ENCODE results near the gene IWS1. TPM values are rescaled to one million over a fixed set of nuclear protein-coding genes. Genes with fewer than 3 reads are reported as not detected.

IWS1 gene
- total RNA-seq, 1 experiment from 2014 or later: 56.0 TPM

- ChIA-PET CTCF (interaction anchor here (1.6 kb wide), 1 partner anchor 24 kb away, joined by 3 read pairs; no protein-coding TSS in a partner anchor), POLR2A (no interaction called here)
- Mint-ChIP-seq H3K9me3 (ENCODE audit: unreplicated experiment) (peaks cover 10% of the 10 kb centered on the region), H3K4me1 (ENCODE audit: low read depth, unreplicated experiment) (no peaks in the 10 kb centered on the region), H3K36me3 (ENCODE audit: insufficient read depth, unreplicated experiment) (no peaks in the 10 kb centered on the region), H3K27me3 (ENCODE audit: insufficient read depth, unreplicated experiment) (peaks cover under 1% of the 10 kb centered on the region), H3K27ac (ENCODE audit: unreplicated experiment) (no peak overlapping the region), H3K4me3 (ENCODE audit: unreplicated experiment) (no peak overlapping the region)
- intact Hi-C loops (cut with micrococcal nuclease; ENCODE audit: unreplicated experiment): no loop called here
- Histone ChIP-seq H3K4me3 (ENCODE audit: low read depth, low read length) (no peak overlapping the region), H3K27me3 (replicated peaks; ENCODE audit: control insufficient read depth, insufficient read depth, low read length) (no peaks in the 10 kb centered on the region), H3K4me1 (no peaks in the 10 kb centered on the region), H3K36me3 (ENCODE audit: control insufficient read depth, insufficient read depth, low read length) (no peaks in the 10 kb centered on the region), H3K9me3 (no peaks in the 10 kb centered on the region)
- BruUV-seq (replicated peaks): no TSS peak
- no peak for DNase-seq
- no peak for TF ChIP-seq CTCF (IDR thresholded peaks at IDR 0.05; ENCODE audit: insufficient read depth in 1 of 2, low read depth in 1 of 2, low read length in 1 of 2, severe bottlenecking in 1 of 2, unreplicated experiment in 1 of 2)
Measured at GRCh38 chr2:127567351-127567854, 41.1 kb upstream of the IWS1 start.

- Mint-ChIP-seq H3K4me1 (ENCODE audit: low read depth, unreplicated experiment) (no peaks in the 10 kb centered on the region), H3K4me3 (ENCODE audit: unreplicated experiment) (no peak overlapping the region), H3K27me3 (ENCODE audit: insufficient read depth, unreplicated experiment) (no peaks in the 10 kb centered on the region), H3K36me3 (ENCODE audit: insufficient read depth, unreplicated experiment) (no peaks in the 10 kb centered on the region), H3K27ac (ENCODE audit: unreplicated experiment) (no peak overlapping the region), H3K9me3 (ENCODE audit: unreplicated experiment) (peaks cover 10% of the 10 kb centered on the region)
- ChIA-PET CTCF (interaction anchor here (1.6 kb wide), 1 partner anchor 25 kb away, joined by 3 read pairs; no protein-coding TSS in a partner anchor), POLR2A (no interaction called here)
- DNase-seq: no peak
- BruUV-seq (replicated peaks): no TSS peak
- intact Hi-C loops (cut with micrococcal nuclease; ENCODE audit: unreplicated experiment): no loop called here
- no peak for TF ChIP-seq CTCF (IDR thresholded peaks at IDR 0.05; ENCODE audit: insufficient read depth in 1 of 2, low read depth in 1 of 2, low read length in 1 of 2, severe bottlenecking in 1 of 2, unreplicated experiment in 1 of 2)
- Histone ChIP-seq H3K27me3 (replicated peaks; ENCODE audit: control insufficient read depth, insufficient read depth, low read length) (no peaks in the 10 kb centered on the region), H3K36me3 (ENCODE audit: control insufficient read depth, insufficient read depth, low read length) (no peaks in the 10 kb centered on the region), H3K4me1 (no peaks in the 10 kb centered on the region), H3K9me3 (no peaks in the 10 kb centered on the region), H3K4me3 (ENCODE audit: low read depth, low read length) (no peak overlapping the region)
Measured at GRCh38 chr2:127566576-127566975, 40.3 kb upstream of the IWS1 start.

- Histone ChIP-seq H3K9me3 (no peaks in the 10 kb centered on the region), H3K4me3 (ENCODE audit: low read depth, low read length) (no peak overlapping the region), H3K36me3 (ENCODE audit: control insufficient read depth, insufficient read depth, low read length) (no peaks in the 10 kb centered on the region), H3K4me1 (no peaks in the 10 kb centered on the region), H3K27me3 (replicated peaks; ENCODE audit: control insufficient read depth, insufficient read depth, low read length) (no peaks in the 10 kb centered on the region)
- no peak overlapping the region for H3K27ac Mint-ChIP-seq (ENCODE audit: unreplicated experiment)
- no peak for TF ChIP-seq CTCF (IDR thresholded peaks at IDR 0.05; ENCODE audit: insufficient read depth in 1 of 2, low read depth in 1 of 2, low read length in 1 of 2, severe bottlenecking in 1 of 2, unreplicated experiment in 1 of 2)
- no peaks in the 10 kb centered on the region for H3K4me1 Mint-ChIP-seq (ENCODE audit: low read depth, unreplicated experiment)
- CTCF ChIA-PET: interaction anchor here (1.6 kb wide), 1 partner anchor 25 kb away, joined by 3 read pairs; no protein-coding TSS in a partner anchor
- intact Hi-C loops (cut with micrococcal nuclease; ENCODE audit: unreplicated experiment): no loop called here
- BruUV-seq (replicated peaks): no TSS peak
- H3K4me3 Mint-ChIP-seq (ENCODE audit: unreplicated experiment): no peak overlapping the region
- no peaks in the 10 kb centered on the region for H3K27me3 Mint-ChIP-seq (ENCODE audit: insufficient read depth, unreplicated experiment)
- peaks cover 10% of the 10 kb centered on the region for H3K9me3 Mint-ChIP-seq (ENCODE audit: unreplicated experiment)
- POLR2A ChIA-PET: no interaction called here
- no peaks in the 10 kb centered on the region for H3K36me3 Mint-ChIP-seq (ENCODE audit: insufficient read depth, unreplicated experiment)
- no peak for DNase-seq
Measured at GRCh38 chr2:127566139-127566417, 39.8 kb upstream of the IWS1 start.

All from Caco-2 (cell line).